C4-2B (cell line): Measurements from ENCODE around the gene ZNRF1.
"Not testable (repeated sequence)": the region's sequence is repeated elsewhere in the genome, so short reads cannot be mapped to it uniquely, and the experiment has no call there.

ENCODE experiments used
- ZFX ChIP-seq: fragments of 450-650 bp; IDR thresholded peaks from 2 replicates; pipeline ENCODE4 v1.6.1; 2017
- TF ChIP-seq, protein P1 (sequence below): fragments of 450-650 bp; conservative IDR thresholded peaks from 2 replicates; pipeline ENCODE4 v1.5.1; 2017; ENCODE audit warnings: mild to moderate bottlenecking

DNA sequence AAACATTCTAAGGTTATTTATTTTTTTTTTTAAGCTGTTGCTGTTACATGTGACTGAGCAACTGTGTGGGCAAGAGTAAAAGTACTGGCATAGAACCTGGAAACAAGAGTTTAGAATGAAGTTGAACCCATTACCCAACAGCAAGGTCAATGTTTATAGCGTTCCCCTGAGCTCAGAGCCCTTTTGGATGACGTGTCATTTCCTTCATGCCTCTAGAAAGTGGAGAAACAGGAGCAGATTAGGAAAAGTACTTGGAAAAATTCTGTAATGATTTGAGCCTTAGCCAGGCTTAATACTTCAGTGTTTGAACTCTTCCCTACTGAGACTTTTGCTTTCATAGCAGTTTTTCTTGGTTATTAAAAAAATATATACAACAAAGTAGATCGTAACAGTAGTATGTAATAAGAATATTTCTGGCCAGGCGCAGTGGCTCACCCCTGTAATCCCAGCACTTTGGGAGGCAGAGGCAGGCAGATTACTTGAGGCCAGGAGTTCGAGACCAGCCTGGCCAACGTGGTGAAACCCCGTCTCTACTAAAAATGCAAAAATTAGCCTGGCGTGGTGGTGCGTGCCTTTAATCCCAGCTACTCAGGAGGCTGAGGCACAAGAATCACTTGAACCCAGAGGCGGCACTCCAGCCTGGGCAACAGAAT lies 27.5 kb downstream of the ZNRF1 start:
- TF ChIP-seq, protein P1, sequence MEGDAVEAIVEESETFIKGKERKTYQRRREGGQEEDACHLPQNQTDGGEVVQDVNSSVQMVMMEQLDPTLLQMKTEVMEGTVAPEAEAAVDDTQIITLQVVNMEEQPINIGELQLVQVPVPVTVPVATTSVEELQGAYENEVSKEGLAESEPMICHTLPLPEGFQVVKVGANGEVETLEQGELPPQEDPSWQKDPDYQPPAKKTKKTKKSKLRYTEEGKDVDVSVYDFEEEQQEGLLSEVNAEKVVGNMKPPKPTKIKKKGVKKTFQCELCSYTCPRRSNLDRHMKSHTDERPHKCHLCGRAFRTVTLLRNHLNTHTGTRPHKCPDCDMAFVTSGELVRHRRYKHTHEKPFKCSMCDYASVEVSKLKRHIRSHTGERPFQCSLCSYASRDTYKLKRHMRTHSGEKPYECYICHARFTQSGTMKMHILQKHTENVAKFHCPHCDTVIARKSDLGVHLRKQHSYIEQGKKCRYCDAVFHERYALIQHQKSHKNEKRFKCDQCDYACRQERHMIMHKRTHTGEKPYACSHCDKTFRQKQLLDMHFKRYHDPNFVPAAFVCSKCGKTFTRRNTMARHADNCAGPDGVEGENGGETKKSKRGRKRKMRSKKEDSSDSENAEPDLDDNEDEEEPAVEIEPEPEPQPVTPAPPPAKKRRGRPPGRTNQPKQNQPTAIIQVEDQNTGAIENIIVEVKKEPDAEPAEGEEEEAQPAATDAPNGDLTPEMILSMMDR, result not testable (repeated sequence)
- TF ChIP-seq ZFX, result not testable (repeated sequence)
